Measurements from ENCODE around the gene DDX23. TPM values are rescaled to one million over a fixed set of nuclear protein-coding genes. Genes with fewer than 3 reads are reported as not detected.

DDX23 gene
- total RNA-seq, 1 experiment from 2014 or later = 151 TPM

DNA sequence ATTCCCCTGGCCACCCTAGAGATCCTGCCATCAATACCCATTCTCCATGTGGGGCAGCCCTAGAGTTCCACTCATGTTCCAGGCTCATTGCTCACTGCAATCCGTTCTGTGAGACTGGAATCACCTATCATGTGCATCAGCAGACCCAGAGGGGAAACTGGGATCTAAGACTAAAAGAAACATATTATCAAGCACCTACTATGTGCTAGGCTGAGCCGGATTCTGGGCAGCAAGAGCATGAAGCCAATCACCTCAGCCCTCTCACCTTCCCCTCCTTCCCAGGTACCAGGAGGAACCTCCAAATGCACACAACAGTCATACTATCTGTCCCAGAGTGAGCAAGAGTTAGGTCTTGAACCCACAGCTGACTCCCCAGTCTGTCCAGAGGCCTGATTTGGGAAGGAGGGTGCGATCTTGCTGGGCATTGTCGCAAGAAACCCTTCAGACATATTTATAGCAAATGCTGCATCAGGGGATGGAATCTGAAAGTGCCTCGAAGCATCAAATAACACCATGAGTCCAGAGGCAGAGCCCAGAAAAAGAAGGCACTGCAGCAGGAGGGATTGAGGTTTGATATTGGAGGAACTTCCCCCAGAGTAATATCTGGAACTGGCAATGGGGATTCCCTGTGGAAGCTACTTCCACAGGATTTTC is 40.4 kb downstream of the DDX23 start:
- Mint-ChIP-seq H3K27ac (ENCODE audit: unreplicated experiment) (peak overlapping the region; percentile 71), H3K4me3 (ENCODE audit: unreplicated experiment) (no peak overlapping the region), H3K27me3 (ENCODE audit: insufficient read depth, unreplicated experiment) (no peaks in the 10 kb centered on the region), H3K4me1 (ENCODE audit: low read depth, unreplicated experiment) (peaks cover 17% of the 10 kb centered on the region), H3K9me3 (ENCODE audit: unreplicated experiment) (no peaks in the 10 kb centered on the region), H3K36me3 (ENCODE audit: insufficient read depth, unreplicated experiment) (peaks cover 4% of the 10 kb centered on the region)
- Histone ChIP-seq H3K9me3 (no peaks in the 10 kb centered on the region), H3K4me3 (ENCODE audit: low read depth, low read length) (no peak overlapping the region), H3K36me3 (ENCODE audit: control insufficient read depth, insufficient read depth, low read length) (no peaks in the 10 kb centered on the region), H3K4me1 (peaks cover 10% of the 10 kb centered on the region), H3K27me3 (replicated peaks; ENCODE audit: control insufficient read depth, insufficient read depth, low read length) (no peaks in the 10 kb centered on the region)
- intact Hi-C loops (cut with micrococcal nuclease; ENCODE audit: unreplicated experiment) = no loop called here
- TF ChIP-seq, protein P1, sequence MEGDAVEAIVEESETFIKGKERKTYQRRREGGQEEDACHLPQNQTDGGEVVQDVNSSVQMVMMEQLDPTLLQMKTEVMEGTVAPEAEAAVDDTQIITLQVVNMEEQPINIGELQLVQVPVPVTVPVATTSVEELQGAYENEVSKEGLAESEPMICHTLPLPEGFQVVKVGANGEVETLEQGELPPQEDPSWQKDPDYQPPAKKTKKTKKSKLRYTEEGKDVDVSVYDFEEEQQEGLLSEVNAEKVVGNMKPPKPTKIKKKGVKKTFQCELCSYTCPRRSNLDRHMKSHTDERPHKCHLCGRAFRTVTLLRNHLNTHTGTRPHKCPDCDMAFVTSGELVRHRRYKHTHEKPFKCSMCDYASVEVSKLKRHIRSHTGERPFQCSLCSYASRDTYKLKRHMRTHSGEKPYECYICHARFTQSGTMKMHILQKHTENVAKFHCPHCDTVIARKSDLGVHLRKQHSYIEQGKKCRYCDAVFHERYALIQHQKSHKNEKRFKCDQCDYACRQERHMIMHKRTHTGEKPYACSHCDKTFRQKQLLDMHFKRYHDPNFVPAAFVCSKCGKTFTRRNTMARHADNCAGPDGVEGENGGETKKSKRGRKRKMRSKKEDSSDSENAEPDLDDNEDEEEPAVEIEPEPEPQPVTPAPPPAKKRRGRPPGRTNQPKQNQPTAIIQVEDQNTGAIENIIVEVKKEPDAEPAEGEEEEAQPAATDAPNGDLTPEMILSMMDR (IDR thresholded peaks at IDR 0.05; ENCODE audit: insufficient read depth in 1 of 2, low read depth in 1 of 2, low read length in 1 of 2, severe bottlenecking in 1 of 2, unreplicated experiment in 1 of 2) = no peak
- ChIA-PET POLR2A (no interaction called here), CTCF (interaction anchor here (0.5 to 1.4 kb wide), 2 partner anchors 58 to 115 kb away, joined by 5 to 7 read pairs; no protein-coding TSS in a partner anchor)
- BruUV-seq (replicated peaks) = no TSS peak
- no peak for DNase-seq

- CTCF ChIA-PET = interaction anchor here (0.5 to 1.0 kb wide), 2 partner anchors 9 to 115 kb away, joined by 3 to 7 read pairs; no protein-coding TSS in a partner anchor
- H3K36me3 Mint-ChIP-seq (ENCODE audit: insufficient read depth, unreplicated experiment) = peaks cover 4% of the 10 kb centered on the region
- intact Hi-C loops (cut with micrococcal nuclease; ENCODE audit: unreplicated experiment) = no loop called here
- DNase-seq = no peak
- TF ChIP-seq, protein P1 (IDR thresholded peaks at IDR 0.05; ENCODE audit: insufficient read depth in 1 of 2, low read depth in 1 of 2, low read length in 1 of 2, severe bottlenecking in 1 of 2, unreplicated experiment in 1 of 2) = no peak
- H3K4me1 Mint-ChIP-seq (ENCODE audit: low read depth, unreplicated experiment) = peaks cover 11% of the 10 kb centered on the region
- H3K27me3 ChIP-seq (replicated peaks; ENCODE audit: control insufficient read depth, insufficient read depth, low read length) = no peaks in the 10 kb centered on the region
- no TSS peak for BruUV-seq (replicated peaks)
- H3K4me3 Mint-ChIP-seq (ENCODE audit: unreplicated experiment) = no peak overlapping the region
- POLR2A ChIA-PET = interaction anchor here (0.5 to 0.7 kb wide), 2 partner anchors 41 to 95 kb away, joined by 3 to 4 read pairs; partner anchors contain the start of gene DDX23
- peak overlapping the region; percentile 71 for H3K27ac Mint-ChIP-seq (ENCODE audit: unreplicated experiment)
- no peaks in the 10 kb centered on the region for H3K9me3 ChIP-seq
- no peaks in the 10 kb centered on the region for H3K36me3 ChIP-seq (ENCODE audit: control insufficient read depth, insufficient read depth, low read length)
- H3K4me1 ChIP-seq = peaks cover 10% of the 10 kb centered on the region
- no peak overlapping the region for H3K4me3 ChIP-seq (ENCODE audit: low read depth, low read length)
- no peaks in the 10 kb centered on the region for H3K27me3 Mint-ChIP-seq (ENCODE audit: insufficient read depth, unreplicated experiment)
- H3K9me3 Mint-ChIP-seq (ENCODE audit: unreplicated experiment) = no peaks in the 10 kb centered on the region
Measured at GRCh38 chr12:48810903-48811431, 41.0 kb downstream of the DDX23 start.

DNA sequence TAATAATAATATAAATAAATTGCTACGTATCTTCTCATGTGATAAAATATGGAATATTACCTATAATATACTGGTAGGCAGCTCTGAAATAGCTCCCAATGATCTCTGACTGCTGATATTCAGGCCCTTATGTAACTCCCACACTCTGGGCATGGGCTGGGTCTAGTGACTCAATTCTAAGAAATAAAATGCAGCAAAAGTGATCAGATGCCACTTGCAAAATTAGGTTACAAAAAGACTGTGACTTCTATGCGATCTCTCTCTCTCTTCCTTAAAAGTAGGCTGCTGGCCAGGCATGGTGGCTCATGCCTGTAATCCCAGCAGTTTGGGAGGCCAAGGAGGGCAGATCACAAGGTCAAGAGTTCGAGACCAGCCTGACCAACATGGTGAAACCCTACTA is 44.0 kb downstream of the DDX23 start:
- no peak for DNase-seq
- H3K4me1 ChIP-seq = peaks cover 10% of the 10 kb centered on the region
- Mint-ChIP-seq H3K27ac (ENCODE audit: unreplicated experiment) (no peak overlapping the region), H3K4me3 (ENCODE audit: unreplicated experiment) (no peak overlapping the region), H3K27me3 (ENCODE audit: insufficient read depth, unreplicated experiment) (no peaks in the 10 kb centered on the region), H3K36me3 (ENCODE audit: insufficient read depth, unreplicated experiment) (peaks cover 4% of the 10 kb centered on the region), H3K4me1 (ENCODE audit: low read depth, unreplicated experiment) (peaks cover 11% of the 10 kb centered on the region), H3K9me3 (ENCODE audit: unreplicated experiment) (no peaks in the 10 kb centered on the region)
- no peaks in the 10 kb centered on the region for H3K9me3 ChIP-seq
- intact Hi-C loops (cut with micrococcal nuclease; ENCODE audit: unreplicated experiment) = no loop called here
- TF ChIP-seq, protein P1 (IDR thresholded peaks at IDR 0.05; ENCODE audit: insufficient read depth in 1 of 2, low read depth in 1 of 2, low read length in 1 of 2, severe bottlenecking in 1 of 2, unreplicated experiment in 1 of 2) = no peak
- BruUV-seq (replicated peaks) = no TSS peak
- H3K4me3 ChIP-seq (ENCODE audit: low read depth, low read length) = no peak overlapping the region
- ChIA-PET CTCF (no interaction called here), POLR2A (no interaction called here)
- H3K27me3 ChIP-seq (replicated peaks; ENCODE audit: control insufficient read depth, insufficient read depth, low read length) = no peaks in the 10 kb centered on the region
- H3K36me3 ChIP-seq (ENCODE audit: control insufficient read depth, insufficient read depth, low read length) = no peaks in the 10 kb centered on the region
